ENCODE data around the gene IDH3G.

The IDH3G gene

DNA sequence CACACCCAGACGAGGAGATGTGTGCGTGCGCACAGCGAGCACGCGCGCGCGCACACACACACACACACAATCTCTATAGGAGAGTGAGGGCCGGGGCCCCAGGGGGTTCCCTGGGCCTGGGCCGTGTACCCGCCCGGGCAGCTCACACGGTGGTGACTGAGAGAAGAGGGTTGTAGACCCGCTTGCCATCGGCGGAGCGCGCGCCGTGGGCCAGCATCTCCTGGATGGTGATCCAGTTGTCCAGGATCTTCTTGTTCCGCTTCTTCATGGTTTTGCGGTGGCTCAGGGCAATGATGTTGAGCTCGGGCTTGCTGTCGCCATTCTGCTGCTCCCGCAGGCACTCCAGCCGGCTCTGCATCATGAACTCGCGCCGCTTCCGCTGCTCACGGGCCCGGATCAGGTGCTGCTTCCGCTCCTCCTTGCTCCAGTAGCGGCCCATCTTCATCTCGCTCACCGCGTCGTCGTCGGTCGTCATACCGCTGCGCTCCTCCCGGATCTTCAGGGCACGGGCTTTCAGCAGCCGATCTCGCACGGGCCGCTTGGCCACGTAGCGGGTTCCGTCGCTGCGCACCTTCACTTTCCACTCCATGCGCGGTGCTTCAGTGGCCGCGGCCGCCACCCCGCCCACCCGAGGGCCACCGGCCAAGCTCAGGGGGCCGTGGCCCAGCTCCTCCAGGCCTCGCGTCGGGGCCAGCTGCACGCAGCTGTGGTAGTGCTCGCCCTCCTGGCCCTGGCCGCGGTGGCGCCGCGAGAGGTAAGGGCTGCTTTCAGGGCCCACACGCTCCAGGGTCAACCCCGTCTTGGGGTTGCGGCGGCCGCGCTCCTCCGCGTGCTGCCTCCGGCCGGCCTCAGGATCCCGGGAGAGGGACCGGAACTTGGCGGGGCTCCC lies 9.3 kb upstream of the IDH3G start:
- Mint-ChIP-seq H3K4me1 (ENCODE audit: low read depth) (no peaks in the 10 kb centered on the region), H3K27ac (no peak overlapping the region), H3K9me3 (no peaks in the 10 kb centered on the region), H3K27me3 (ENCODE audit: low read depth) (no peaks in the 10 kb centered on the region), H3K36me3 (ENCODE audit: low read depth) (no peaks in the 10 kb centered on the region), H3K4me3 (no peak overlapping the region)

DNA sequence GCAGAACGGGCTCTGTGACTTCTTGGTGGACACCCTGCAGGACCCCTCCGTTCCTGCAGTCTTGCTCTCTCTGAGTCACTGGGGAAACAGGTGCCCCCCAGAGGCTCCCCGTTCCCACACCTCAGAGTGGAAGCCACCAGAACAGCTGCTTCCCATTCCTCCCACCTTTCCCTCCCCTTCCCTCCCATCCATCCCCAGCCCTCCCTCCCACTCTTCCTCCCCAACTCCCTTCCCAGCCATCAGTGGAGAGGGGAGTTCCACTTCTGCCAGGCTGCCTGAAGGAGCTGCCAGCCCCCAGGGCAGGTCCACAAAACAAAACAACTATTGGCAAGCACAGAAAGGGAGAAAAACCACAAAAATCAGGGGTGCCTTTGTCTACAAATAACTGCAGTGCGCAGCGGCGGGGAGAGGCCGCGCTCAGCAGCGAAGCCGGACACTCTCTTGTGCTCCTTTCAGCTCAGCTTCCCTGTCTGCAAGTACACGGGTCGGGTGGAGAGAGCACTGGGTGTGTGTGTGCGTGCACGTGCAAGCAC lies 8.4 kb upstream of the IDH3G start:
- Mint-ChIP-seq H3K9me3 (no peaks in the 10 kb centered on the region), H3K27ac (no peak overlapping the region), H3K4me3 (no peak overlapping the region), H3K4me1 (ENCODE audit: low read depth) (no peaks in the 10 kb centered on the region), H3K36me3 (ENCODE audit: low read depth) (peaks cover 2% of the 10 kb centered on the region), H3K27me3 (ENCODE audit: low read depth) (no peaks in the 10 kb centered on the region)

DNA sequence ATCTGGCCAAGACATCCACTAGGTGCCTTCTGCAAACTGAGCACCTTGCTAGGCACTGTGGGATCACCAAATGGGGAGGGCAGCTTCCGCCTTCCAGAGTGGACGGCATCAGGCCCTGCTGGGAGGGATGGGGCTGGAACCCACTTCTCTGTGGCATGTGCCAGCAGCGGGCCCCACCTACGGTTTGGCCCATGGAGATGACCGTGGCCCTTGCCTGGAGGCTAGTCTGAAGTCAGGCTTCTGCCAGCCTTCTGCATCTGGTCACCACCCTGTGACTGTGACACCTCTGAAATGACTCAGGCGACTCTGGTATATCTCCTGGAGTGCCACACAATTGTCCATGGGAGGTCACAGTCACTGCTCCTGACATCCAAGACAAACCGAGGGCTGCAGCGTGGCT lies 7.5 kb upstream of the IDH3G start:
- Mint-ChIP-seq H3K9me3 (no peaks in the 10 kb centered on the region), H3K27me3 (ENCODE audit: low read depth) (no peaks in the 10 kb centered on the region), H3K27ac (no peak overlapping the region), H3K36me3 (ENCODE audit: low read depth) (peaks cover 2% of the 10 kb centered on the region), H3K4me1 (ENCODE audit: low read depth) (no peaks in the 10 kb centered on the region), H3K4me3 (no peak overlapping the region)

DNA sequence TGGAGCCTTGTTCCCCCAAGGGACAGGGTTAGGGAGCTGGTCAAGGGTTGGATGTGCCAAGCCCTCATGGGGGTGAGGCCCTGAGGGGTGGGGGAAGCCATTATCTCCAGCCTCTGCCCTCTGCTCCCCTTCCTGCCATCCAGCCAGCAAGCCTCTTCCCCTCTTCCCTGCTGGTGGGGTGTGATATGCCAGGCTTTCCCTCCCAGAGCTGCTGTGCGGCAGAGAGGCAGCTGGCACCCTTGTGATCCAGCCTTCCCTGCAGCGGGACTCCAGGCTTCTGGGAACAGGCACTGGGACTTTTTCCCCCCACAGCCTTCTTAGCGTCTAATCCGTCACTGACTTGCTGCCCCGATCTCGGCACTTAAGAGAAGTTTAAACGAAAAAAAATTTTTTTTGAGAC lies 6.6 kb upstream of the IDH3G start:
- Mint-ChIP-seq H3K9me3 (no peaks in the 10 kb centered on the region), H3K27me3 (ENCODE audit: low read depth) (no peaks in the 10 kb centered on the region), H3K36me3 (ENCODE audit: low read depth) (peaks cover 2% of the 10 kb centered on the region), H3K4me3 (no peak overlapping the region), H3K27ac (no peak overlapping the region), H3K4me1 (ENCODE audit: low read depth) (peaks cover 5% of the 10 kb centered on the region)

DNA sequence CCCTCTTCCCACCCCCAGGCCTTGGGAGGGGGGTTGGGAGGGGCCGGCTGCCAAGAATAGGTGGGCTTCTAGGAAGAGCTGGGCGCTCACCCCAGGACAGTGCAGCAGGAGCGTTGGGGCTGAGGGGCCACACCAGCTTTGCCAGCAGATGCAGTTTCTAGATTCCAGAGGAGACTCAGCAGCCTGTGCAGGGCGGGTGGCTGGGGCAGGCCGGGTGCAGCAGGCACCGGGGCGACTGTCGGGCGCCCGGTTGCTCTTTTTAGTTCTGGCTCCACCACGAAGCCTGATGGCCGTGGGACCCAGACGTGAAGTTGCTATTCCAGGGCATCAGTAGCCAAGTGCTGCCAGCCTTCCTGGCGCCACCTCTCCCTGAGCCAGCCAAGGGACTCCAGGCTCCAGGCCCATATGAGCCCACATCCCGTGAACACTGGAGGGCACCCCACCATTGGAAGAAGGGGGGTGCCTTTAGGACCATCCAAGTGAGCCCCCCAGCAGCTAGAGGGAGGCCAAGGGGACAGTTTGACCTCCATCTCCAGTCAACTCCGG lies 6.1 kb upstream of the IDH3G start:
- Mint-ChIP-seq H3K27me3 (ENCODE audit: low read depth) (no peaks in the 10 kb centered on the region), H3K36me3 (ENCODE audit: low read depth) (peaks cover 2% of the 10 kb centered on the region), H3K4me1 (ENCODE audit: low read depth) (peaks cover 5% of the 10 kb centered on the region), H3K27ac (no peak overlapping the region), H3K9me3 (no peaks in the 10 kb centered on the region), H3K4me3 (no peak overlapping the region)

DNA sequence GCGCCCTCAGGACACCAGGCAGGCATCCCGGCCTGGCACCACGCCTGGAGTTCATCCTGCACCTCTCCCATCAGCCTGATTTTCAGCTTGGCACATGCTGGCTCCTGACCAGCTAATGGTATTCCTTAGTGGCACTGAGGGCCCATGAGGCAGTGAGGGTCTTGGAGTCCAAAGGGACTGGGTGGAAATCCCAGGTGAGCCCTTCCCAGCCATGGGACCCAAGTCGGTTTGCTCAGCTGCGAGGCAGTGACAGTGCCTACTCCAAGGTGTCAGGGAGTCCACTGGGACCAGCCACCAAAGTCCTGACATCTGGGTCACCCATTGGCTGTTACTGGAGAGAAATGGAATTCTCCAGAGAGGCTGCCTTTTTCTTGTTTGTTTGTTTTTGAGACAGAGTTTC lies 5.2 kb upstream of the IDH3G start:
- Mint-ChIP-seq H3K4me1 (ENCODE audit: low read depth) (peaks cover 5% of the 10 kb centered on the region), H3K4me3 (no peak overlapping the region), H3K9me3 (no peaks in the 10 kb centered on the region), H3K27me3 (ENCODE audit: low read depth) (no peaks in the 10 kb centered on the region), H3K27ac (no peak overlapping the region), H3K36me3 (ENCODE audit: low read depth) (peaks cover 4% of the 10 kb centered on the region)

DNA sequence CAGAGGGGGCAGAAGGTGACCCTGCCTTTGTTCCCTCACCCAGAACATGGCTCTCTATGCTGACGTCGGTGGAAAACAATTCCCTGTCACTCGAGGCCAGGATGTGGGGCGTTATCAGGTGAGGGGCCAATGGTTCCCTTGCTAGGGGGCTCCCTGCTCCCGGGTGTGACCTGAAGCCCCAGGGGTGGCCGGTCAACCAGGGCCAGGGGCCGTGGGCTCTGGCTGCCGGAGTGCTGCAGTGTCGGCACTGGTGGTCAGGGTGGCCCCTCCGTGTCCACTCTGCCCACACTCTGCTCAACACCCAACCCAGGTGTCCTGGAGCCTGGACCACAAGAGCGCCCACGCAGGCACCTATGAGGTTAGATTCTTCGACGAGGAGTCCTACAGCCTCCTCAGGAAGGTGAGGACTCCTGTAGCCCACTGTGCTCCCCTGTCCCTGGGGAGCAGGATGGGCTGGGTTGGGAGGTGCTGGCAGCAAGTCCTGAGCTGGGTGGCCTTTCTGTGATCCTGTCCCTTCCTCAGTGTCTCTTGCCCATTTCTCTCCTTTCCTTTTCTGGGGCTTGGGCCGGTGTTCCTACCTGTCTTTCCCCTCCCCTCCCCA lies 3.3 kb upstream of the IDH3G start:
- Mint-ChIP-seq H3K36me3 (ENCODE audit: low read depth) (peaks cover 9% of the 10 kb centered on the region), H3K27ac (no peak overlapping the region), H3K27me3 (ENCODE audit: low read depth) (no peaks in the 10 kb centered on the region), H3K9me3 (no peaks in the 10 kb centered on the region), H3K4me3 (no peak overlapping the region), H3K4me1 (ENCODE audit: low read depth) (peaks cover 12% of the 10 kb centered on the region)

DNA sequence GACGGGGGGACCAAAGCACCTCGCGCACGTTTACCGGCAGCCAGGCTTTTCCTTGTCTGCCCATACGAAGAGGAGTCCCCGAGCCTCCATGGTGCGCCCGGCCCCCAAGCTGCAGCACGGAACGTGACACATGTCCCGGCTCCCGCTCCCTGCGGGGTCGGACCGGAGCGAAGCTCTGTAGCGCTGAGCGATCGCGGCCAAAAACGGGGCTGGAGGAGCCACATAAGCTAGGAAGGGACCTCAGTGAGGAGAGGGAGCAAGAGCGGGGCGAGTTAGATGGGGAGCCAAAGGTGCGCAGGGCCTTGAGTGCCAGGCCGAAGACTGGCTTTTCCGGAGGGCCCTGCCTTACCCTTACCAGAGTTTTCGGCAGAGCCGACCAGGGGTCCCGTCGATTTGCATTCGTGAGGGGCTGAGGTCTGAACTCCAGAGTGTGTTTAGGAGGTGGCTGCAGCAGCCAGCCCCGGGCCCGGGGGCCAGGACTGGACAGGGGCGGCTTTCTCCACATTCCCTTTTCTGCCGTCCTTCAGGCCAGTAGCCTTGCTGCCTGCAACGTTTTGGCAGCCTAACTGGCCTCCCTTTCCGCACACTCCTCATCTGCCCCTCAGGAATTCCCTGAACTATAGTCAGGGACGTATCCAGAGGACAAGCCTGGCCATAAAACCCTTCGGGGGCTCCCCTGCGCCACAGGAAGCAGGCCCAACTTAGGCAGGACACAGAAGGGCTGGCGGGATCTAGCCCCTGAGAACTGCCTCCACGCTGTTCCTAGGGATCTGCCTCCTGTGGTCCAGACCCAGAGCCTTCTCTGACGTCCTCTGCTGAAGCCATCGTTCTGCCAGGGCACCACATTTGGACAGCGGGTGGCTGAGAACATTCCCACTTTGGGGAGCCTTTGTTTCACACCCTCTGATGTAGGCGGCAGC lies 982 bp upstream of the IDH3G start:
- no peaks in the 10 kb centered on the region for H3K27me3 Mint-ChIP-seq (ENCODE audit: low read depth)
- peak overlapping the region; percentile 98 for H3K4me3 Mint-ChIP-seq
- H3K4me1 Mint-ChIP-seq (ENCODE audit: low read depth) = peaks cover 12% of the 10 kb centered on the region
- no peaks in the 10 kb centered on the region for H3K9me3 Mint-ChIP-seq
- peak overlapping the region; percentile 72 for H3K27ac Mint-ChIP-seq
- H3K36me3 Mint-ChIP-seq (ENCODE audit: low read depth) = peaks cover 10% of the 10 kb centered on the region

DNA sequence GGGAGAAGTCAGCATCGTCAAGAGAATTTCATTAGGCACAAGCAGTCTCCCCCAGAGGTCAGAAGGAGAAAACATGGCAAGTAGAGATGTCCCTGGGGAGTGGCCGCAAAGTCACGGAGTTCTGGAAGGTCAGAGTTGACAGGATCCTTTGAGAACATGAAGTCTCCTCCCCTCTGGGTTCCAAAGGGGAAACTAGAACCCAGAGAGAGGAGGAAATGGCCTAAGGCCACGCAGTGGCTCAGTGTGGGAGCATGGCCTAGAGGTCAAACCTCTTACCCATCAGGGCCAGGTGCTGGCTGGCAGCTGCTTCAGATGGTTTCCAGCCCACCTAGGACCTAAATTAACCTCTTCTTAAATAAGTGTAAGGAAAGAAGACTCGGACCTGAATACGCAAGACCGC lies 884 bp downstream of the IDH3G start:
- H3K9me3 Mint-ChIP-seq = no peaks in the 10 kb centered on the region
- H3K27me3 Mint-ChIP-seq (ENCODE audit: low read depth) = no peaks in the 10 kb centered on the region
- H3K27ac Mint-ChIP-seq = peak overlapping the region; percentile 90
- peaks cover 12% of the 10 kb centered on the region for H3K4me1 Mint-ChIP-seq (ENCODE audit: low read depth)
- H3K36me3 Mint-ChIP-seq (ENCODE audit: low read depth) = peaks cover 10% of the 10 kb centered on the region
- peak overlapping the region; percentile 98 for H3K4me3 Mint-ChIP-seq

DNA sequence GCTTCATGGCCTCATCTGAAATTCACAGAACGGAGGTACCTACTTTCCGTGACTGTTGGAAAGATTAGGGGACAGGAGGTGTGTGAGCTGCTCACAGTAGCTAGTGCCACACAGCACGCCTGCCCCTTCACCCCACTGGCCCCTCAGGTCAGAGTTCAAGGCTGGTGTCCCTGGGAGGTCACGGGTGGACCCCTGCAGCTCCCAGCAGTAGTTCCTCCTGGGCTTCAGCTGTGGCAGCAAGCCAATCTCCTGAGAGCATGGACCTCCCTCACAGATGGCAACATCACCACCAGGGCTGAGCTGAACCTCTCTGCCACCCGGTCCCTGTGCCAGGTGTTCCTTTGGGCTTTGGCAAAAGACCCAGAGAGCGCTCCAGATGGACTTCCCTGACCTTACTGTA lies 1.8 kb downstream of the IDH3G start:
- no peaks in the 10 kb centered on the region for H3K9me3 Mint-ChIP-seq
- no peaks in the 10 kb centered on the region for H3K27me3 Mint-ChIP-seq (ENCODE audit: low read depth)
- H3K4me1 Mint-ChIP-seq (ENCODE audit: low read depth) = peaks cover 12% of the 10 kb centered on the region
- H3K36me3 Mint-ChIP-seq (ENCODE audit: low read depth) = peaks cover 8% of the 10 kb centered on the region
- H3K4me3 Mint-ChIP-seq = no peak overlapping the region
- no peak overlapping the region for H3K27ac Mint-ChIP-seq

DNA sequence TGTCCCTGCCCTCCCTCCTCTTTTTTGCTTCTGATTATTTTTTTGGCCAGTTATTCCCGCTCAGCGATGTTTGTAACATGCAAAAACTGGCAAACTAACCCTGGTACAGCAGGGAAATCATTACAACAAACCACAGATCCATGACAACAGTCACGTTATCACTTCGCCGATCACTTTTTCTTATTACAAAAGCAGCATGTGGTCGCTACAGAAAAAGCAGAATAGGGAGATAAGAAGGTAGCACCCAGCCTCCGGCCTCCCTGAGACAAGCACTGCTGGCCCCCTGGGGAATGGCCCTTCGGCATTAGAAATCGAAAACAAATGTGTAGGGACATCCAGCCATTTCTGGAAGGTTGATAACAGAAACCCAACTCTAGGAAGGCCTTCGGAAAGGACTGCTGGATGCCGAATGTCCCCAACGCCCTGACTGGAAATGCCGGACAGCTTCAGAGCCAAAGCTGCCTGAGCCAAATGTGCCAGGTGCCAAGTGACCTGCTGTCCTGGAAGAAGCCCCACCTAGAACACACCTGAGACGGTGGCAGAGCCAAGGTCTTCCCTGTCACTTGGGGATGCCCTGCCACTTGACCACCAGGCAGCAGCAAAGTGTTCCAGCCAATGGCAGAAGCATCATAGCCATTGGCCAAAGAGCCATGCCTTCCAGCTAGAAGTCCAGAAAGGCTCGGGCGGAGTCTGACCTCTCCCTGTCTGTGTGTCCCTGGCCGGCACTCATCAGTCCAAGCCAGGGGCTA lies 2.9 kb downstream of the IDH3G start:
- Mint-ChIP-seq H3K36me3 (ENCODE audit: low read depth) (peaks cover 8% of the 10 kb centered on the region), H3K9me3 (no peaks in the 10 kb centered on the region), H3K4me1 (ENCODE audit: low read depth) (peaks cover 11% of the 10 kb centered on the region), H3K4me3 (no peak overlapping the region), H3K27ac (no peak overlapping the region), H3K27me3 (ENCODE audit: low read depth) (no peaks in the 10 kb centered on the region)

DNA sequence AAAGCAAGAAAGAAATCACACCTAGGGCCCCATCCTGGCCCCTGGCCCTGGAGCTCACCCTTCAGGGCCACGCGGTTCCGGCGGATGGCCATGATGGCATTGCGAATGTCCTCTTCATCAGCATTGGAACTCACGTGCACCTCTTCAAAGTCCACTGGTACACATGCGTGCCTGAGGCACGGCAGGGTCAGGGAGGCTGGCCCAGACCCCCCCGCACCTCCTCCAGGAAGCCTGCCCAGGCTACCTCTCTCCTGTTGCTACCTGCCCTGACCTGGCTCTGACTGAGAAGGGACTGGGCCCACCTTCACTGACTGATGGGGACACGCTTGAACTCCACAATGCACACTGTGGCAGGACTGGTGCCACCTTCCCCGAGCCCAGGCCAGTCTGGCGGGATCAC lies 4.5 kb downstream of the IDH3G start:
- H3K27ac Mint-ChIP-seq = no peak overlapping the region
- H3K36me3 Mint-ChIP-seq (ENCODE audit: low read depth) = peaks cover 6% of the 10 kb centered on the region
- H3K27me3 Mint-ChIP-seq (ENCODE audit: low read depth) = no peaks in the 10 kb centered on the region
- no peak overlapping the region for H3K4me3 Mint-ChIP-seq
- peaks cover 7% of the 10 kb centered on the region for H3K4me1 Mint-ChIP-seq (ENCODE audit: low read depth)
- H3K9me3 Mint-ChIP-seq = no peaks in the 10 kb centered on the region

DNA sequence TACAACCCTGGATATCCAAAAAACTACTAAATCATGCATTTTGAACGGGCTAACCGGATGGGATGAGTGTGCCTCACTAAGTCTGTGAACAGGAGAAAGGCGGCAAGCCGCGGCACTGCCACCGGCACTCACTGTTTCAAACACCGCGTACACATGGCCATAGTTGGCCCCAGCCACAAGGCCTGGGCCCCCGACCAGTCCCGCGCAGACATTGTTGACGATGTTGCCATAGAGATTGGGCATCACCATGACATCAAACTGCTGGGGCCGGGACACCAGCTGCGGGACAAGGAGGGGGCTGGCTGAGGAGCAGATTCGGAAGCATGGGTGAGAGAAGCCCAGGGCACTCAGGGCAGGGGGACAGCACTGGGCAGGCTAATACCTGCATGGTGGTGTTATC lies 7.5 kb downstream of the IDH3G start:
- H3K27me3 Mint-ChIP-seq (ENCODE audit: low read depth) = no peaks in the 10 kb centered on the region
- peaks cover 1% of the 10 kb centered on the region for H3K36me3 Mint-ChIP-seq (ENCODE audit: low read depth)
- H3K4me1 Mint-ChIP-seq (ENCODE audit: low read depth) = no peaks in the 10 kb centered on the region
- H3K4me3 Mint-ChIP-seq = no peak overlapping the region
- no peaks in the 10 kb centered on the region for H3K9me3 Mint-ChIP-seq
- no peak overlapping the region for H3K27ac Mint-ChIP-seq
